Effector memory CD8-positive, alpha-beta T cell (primary cell): Measurements from ENCODE around the gene NMT1.

Source experiments
- ATAC-seq: fragments of 150-1000 bp; cut with Tn5 transposase; replicated peaks from 2 replicates; pipeline ENCODE4 v1.10.0; 2021; ENCODE audit warnings: mild to moderate bottlenecking, moderate library complexity
- DNase-seq, 3 experiments: peaks; one replicate each; pipeline ENCODE4 v3.0.0; 2021
- H3K27ac Mint-ChIP-seq, 2 donors: one replicate each; pipeline ENCODE4 v1.8.0; 2022; ENCODE audit warnings: mild to moderate bottlenecking in 2 of 2, mixed read lengths in 2 of 2, moderate library complexity in 2 of 2
- H3K27me3 Mint-ChIP-seq, 2 donors: one replicate each; pipeline ENCODE4 v1.8.0; 2022; ENCODE audit warnings: mixed read lengths in 2 of 2
- H3K36me3 Mint-ChIP-seq: one replicate; pipeline ENCODE4 v1.8.0; 2022; ENCODE audit warnings: mild to moderate bottlenecking, moderate library complexity, mixed read lengths; ENCODE audit not compliant: insufficient read depth
- H3K4me1 Mint-ChIP-seq, 2 donors: one replicate each; pipeline ENCODE4 v1.8.0; 2022; ENCODE audit warnings: low read depth in 2 of 2, mixed read lengths in 2 of 2
- H3K4me3 Mint-ChIP-seq, 2 donors: one replicate each; pipeline ENCODE4 v1.8.0; 2022; ENCODE audit warnings: mild to moderate bottlenecking in 2 of 2, mixed read lengths in 2 of 2, moderate library complexity in 2 of 2
- H3K9me3 Mint-ChIP-seq, 2 donors: one replicate each; pipeline ENCODE4 v1.8.0; 2022; ENCODE audit warnings: mixed read lengths in 2 of 2

The NMT1 gene

DNA sequence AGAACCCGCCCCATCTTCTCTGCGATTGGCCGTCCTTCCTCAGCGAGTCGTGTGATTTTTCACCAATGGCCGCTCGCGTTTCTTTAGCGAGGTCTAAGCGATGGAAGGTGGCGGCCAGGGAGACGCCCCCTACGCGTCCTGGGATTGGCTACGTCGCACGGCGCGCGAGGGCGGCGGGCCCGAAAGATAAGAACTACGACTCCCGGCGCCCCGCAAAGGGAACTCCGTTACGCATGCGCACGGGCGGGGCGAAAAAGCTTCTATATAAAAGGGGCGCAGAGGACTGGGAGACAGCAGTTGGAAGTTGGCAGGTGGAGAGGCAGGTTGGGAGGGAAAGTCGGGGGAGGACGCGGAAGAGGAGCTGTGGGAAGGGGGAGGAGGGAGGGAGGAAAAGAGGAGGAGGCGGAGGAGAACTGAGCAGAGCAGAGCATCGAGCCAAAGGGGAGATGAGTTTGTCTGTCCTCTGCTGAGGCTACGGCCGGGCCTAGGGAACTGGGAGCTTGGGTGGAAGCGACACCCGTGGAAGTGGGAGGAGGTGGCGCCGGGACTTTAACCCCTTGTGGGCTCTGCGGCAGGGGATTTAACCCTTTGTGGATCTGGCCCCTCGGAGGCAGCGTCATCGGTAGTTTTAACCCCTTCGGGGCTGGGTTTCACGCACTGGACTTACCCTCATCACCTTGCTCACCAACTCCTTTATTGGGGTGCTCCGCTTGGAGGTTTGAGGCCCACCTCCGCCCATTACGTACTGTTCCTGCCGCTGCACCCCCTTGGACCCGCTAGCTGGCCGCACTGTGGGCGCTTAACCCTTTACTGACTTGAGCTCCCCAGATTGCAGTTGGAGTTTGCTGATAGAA, 87.3 kb downstream of the NMT1 start, which contains the start of gene HEXIM1:
Gene HEXIM1 (plus strand): TSS at position 293 of the 854 bp plus-strand sequence. CDS start 716 bp downstream, outside the sequence.
- peaks cover 46 to 49% of the 10 kb centered on the region in 2 donors for H3K4me1 Mint-ChIP-seq

DNA sequence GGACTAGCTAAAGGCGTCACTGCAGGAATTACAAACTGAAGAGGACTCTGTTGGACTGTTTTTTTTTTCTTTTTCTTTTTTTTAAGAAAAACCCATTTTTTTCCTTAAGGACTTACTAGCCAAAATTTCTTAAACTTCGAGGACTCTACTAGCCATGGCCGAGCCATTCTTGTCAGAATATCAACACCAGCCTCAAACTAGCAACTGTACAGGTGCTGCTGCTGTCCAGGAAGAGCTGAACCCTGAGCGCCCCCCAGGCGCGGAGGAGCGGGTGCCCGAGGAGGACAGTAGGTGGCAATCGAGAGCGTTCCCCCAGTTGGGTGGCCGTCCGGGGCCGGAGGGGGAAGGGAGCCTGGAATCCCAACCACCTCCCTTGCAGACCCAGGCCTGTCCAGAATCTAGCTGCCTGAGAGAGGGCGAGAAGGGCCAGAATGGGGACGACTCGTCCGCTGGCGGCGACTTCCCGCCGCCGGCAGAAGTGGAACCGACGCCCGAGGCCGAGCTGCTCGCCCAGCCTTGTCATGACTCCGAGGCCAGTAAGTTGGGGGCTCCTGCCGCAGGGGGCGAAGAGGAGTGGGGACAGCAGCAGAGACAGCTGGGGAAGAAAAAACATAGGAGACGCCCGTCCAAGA, 88.0 kb downstream of the NMT1 start:
- H3K27ac Mint-ChIP-seq = peak overlapping the region; percentile 100
- DNase-seq (peak; percentile 62 to 73 (median 64)), ATAC-seq (peak; percentile 28)
- H3K4me3 Mint-ChIP-seq = peak overlapping the region; percentile 97 to 99
- H3K4me1 Mint-ChIP-seq = peaks cover 46 to 49% of the 10 kb centered on the region in 2 donors
- H3K36me3 Mint-ChIP-seq = peaks cover 44% of the 10 kb centered on the region
- no peaks in the 10 kb centered on the region for H3K27me3 Mint-ChIP-seq
- peaks cover 0 to 2% of the 10 kb centered on the region in 2 donors for H3K9me3 Mint-ChIP-seq

More for the DNA sequence above, 87.3 kb downstream of the NMT1 start, which contains the start of gene HEXIM1:
- DNase-seq = peak; percentile 98 to 99 (median 99)
- Mint-ChIP-seq H3K27ac (peak within 1 kb of the TSS; percentile 100), H3K9me3 (peaks cover 0 to 2% of the 10 kb centered on the region in 2 donors), H3K4me3 (peak within 1 kb of the TSS; percentile 97 to 99), H3K27me3 (no peaks in the 10 kb centered on the region), H3K36me3 (peaks cover 47% of the 10 kb centered on the region)
- peak; percentile 79 for ATAC-seq

DNA sequence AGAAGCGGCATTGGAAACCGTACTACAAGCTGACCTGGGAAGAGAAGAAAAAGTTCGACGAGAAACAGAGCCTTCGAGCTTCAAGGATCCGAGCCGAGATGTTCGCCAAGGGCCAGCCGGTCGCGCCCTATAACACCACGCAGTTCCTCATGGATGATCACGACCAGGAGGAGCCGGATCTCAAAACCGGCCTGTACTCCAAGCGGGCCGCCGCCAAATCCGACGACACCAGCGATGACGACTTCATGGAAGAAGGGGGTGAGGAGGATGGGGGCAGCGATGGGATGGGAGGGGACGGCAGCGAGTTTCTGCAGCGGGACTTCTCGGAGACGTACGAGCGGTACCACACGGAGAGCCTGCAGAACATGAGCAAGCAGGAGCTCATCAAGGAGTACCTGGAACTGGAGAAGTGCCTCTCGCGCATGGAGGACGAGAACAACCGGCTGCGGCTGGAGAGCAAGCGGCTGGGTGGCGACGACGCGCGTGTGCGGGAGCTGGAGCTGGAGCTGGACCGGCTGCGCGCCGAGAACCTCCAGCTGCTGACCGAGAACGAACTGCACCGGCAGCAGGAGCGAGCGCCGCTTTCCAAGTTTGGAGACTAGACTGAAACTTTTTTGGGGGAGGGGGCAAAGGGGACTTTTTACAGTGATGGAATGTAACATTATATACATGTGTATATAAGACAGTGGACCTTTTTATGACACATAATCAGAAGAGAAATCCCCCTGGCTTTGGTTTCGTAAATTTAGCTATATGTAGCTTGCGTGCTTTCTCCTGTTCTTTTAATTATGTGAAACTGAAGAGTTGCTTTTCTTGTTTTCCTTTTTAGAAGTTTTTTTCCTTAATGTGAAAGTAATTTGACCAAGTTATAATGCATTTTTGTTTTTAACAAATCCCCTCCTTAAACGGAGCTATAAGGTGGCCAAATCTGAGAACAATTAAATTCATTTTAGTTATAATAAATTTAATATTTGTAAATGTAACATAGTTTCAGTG, 88.8 kb downstream of the NMT1 start:
- Mint-ChIP-seq H3K27ac (peak overlapping the region; percentile 100), H3K36me3 (peaks cover 43% of the 10 kb centered on the region), H3K4me1 (peaks cover 45 to 49% of the 10 kb centered on the region in 2 donors), H3K27me3 (no peaks in the 10 kb centered on the region), H3K9me3 (peaks cover 0 to 2% of the 10 kb centered on the region in 2 donors), H3K4me3 (peak overlapping the region; percentile 97 to 99)
- DNase-seq (no peak), ATAC-seq (no peak)

- Mint-ChIP-seq H3K9me3 (peaks cover 0 to 2% of the 10 kb centered on the region in 2 donors), H3K27ac (peak overlapping the region; percentile 51 to 78), H3K4me1 (peaks cover 42 to 49% of the 10 kb centered on the region in 2 donors), H3K36me3 (peaks cover 43% of the 10 kb centered on the region), H3K27me3 (no peaks in the 10 kb centered on the region), H3K4me3 (peak overlapping the region; percentile 97 to 99)
- DNase-seq (no peak), ATAC-seq (no peak)
These were observed 90.0 kb downstream of the NMT1 start for GRCh38 chr17:45150911-45151809.

GRCh38 chr17:45155029-45155428, 93.9 kb downstream of the NMT1 start:
- no peak overlapping the region for H3K27ac Mint-ChIP-seq
- H3K36me3 Mint-ChIP-seq = peaks cover 26% of the 10 kb centered on the region
- H3K27me3 Mint-ChIP-seq = no peaks in the 10 kb centered on the region
- no peaks in the 10 kb centered on the region for H3K9me3 Mint-ChIP-seq
- ATAC-seq = peak; percentile 12
- peaks cover 27 to 39% of the 10 kb centered on the region in 2 donors for H3K4me1 Mint-ChIP-seq
- DNase-seq = no peak
- no peak overlapping the region for H3K4me3 Mint-ChIP-seq

GRCh38 chr17:45155483-45155882, 94.4 kb downstream of the NMT1 start:
- no peak overlapping the region for H3K27ac Mint-ChIP-seq
- H3K36me3 Mint-ChIP-seq = peaks cover 25% of the 10 kb centered on the region

DNA sequence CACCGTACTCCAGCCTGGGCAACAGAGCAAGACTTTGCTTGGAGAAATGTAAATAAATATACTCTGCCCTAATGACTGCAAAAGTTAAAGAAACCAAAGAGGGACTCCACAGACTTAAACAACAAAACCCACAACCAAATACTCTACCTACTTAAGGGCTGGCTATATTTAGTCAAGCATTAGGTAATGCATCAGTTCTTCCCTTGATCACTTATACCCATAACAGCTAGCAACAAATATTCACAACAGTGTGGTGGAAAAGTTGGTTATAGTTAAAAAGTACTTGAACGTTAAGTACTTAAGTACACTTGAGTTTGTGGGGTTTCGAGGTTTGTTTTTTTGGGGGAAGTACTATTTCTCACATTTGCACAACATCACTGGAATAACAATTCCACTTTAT, 95.1 kb downstream of the NMT1 start:
- H3K9me3 Mint-ChIP-seq = no peaks in the 10 kb centered on the region
- DNase-seq (no peak), ATAC-seq (no peak)
- peaks cover 24 to 37% of the 10 kb centered on the region in 2 donors for H3K4me1 Mint-ChIP-seq
- H3K36me3 Mint-ChIP-seq = peaks cover 32% of the 10 kb centered on the region
- H3K27ac Mint-ChIP-seq = no peak overlapping the region
- H3K27me3 Mint-ChIP-seq = no peaks in the 10 kb centered on the region
- no peak overlapping the region for H3K4me3 Mint-ChIP-seq

More at GRCh38 chr17:45155483-45155882, 94.4 kb downstream of the NMT1 start:
- DNase-seq (no peak), ATAC-seq (no peak)
- no peak overlapping the region for H3K4me3 Mint-ChIP-seq
- peaks cover 28 to 39% of the 10 kb centered on the region in 2 donors for H3K4me1 Mint-ChIP-seq
- no peaks in the 10 kb centered on the region for H3K27me3 Mint-ChIP-seq
- no peaks in the 10 kb centered on the region for H3K9me3 Mint-ChIP-seq
